A204.1 (cell line): Measurements from ENCODE around the gene NDUFAF7.
"Not testable (repeated sequence)": the region's sequence is repeated elsewhere in the genome, so short reads cannot be mapped to it uniquely, and the experiment has no call there.

Experiments
- FAIRE-seq: peaks from 2 replicates; lab custom pipeline; 2012; peaks lifted over from hg19 to GRCh38; lab: Jason Lieb, UNC

The NDUFAF7 gene

GRCh38 chr2:37283207-37283606 is 51.7 kb downstream of the NDUFAF7 start:
- FAIRE-seq, result no peak

- no peak for FAIRE-seq
These were observed 52.9 kb downstream of the NDUFAF7 start for GRCh38 chr2:37284381-37284780.

GRCh38 chr2:37287966-37288365 is 56.5 kb downstream of the NDUFAF7 start:
- no peak for FAIRE-seq

- FAIRE-seq, result no peak
These were observed 60.2 kb downstream of the NDUFAF7 start for GRCh38 chr2:37291680-37292079.

- not testable (repeated sequence) for FAIRE-seq
These were observed 63.4 kb downstream of the NDUFAF7 start for GRCh38 chr2:37294858-37295257.

GRCh38 chr2:37295469-37296073 is 64.1 kb downstream of the NDUFAF7 start:
- no peak for FAIRE-seq

GRCh38 chr2:37297632-37298031 is 66.2 kb downstream of the NDUFAF7 start:
- FAIRE-seq, result no peak
